Measurements from ENCODE around the gene FN3K. TPM values are rescaled to one million over a fixed set of nuclear protein-coding genes. Genes with fewer than 3 reads are reported as not detected.

The FN3K gene
- total and polyA plus RNA-seq, 2 of the 13 experiments (the other 11 are each of a cell fraction or from before 2014, with no cell fraction given) = 3.5 to 12.2 TPM

- TF ChIP-seq, protein P1, sequence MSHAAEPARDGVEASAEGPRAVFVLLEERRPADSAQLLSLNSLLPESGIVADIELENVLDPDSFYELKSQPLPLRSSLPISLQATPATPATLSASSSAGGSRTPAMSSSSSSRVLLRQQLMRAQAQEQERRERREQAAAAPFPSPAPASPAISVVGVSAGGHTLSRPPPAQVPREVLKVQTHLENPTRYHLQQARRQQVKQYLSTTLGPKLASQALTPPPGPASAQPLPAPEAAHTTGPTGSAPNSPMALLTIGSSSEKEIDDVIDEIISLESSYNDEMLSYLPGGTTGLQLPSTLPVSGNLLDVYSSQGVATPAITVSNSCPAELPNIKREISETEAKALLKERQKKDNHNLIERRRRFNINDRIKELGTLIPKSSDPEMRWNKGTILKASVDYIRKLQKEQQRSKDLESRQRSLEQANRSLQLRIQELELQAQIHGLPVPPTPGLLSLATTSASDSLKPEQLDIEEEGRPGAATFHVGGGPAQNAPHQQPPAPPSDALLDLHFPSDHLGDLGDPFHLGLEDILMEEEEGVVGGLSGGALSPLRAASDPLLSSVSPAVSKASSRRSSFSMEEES (CRISPR knock-in tag; IDR thresholded peaks at IDR 0.05) = peak; percentile 100
- TF ChIP-seq MAZ (IDR thresholded peaks at IDR 0.05; ENCODE audit: borderline replicate concordance, low read depth, low read length) (peak; percentile 46), MAZ (CRISPR knock-in tag; IDR thresholded peaks at IDR 0.05; ENCODE audit: low read depth) (peak; percentile 99), ARNT (IDR thresholded peaks at IDR 0.05) (no peak), KAT2B (IDR thresholded peaks at IDR 0.05; ENCODE audit: borderline replicate concordance, low read depth, low read length) (no peak), HMGA1 (CRISPR knock-in tag; conservative IDR thresholded peaks at IDR 0.05) (no peak), ZNF180 (CRISPR knock-in tag; IDR thresholded peaks at IDR 0.05; ENCODE audit: borderline replicate concordance, low read depth) (no peak), HNRNPL (IDR thresholded peaks at IDR 0.05; ENCODE audit: low read depth, low read length) (peak; percentile 98), HOMEZ (CRISPR knock-in tag; IDR thresholded peaks at IDR 0.05; ENCODE audit: low read depth) (peak; percentile 91), HMG20B (CRISPR knock-in tag; conservative IDR thresholded peaks at IDR 0.05) (peak; percentile 96), ZNF33A (CRISPR knock-in tag; IDR thresholded peaks at IDR 0.05; ENCODE audit: borderline replicate concordance) (peak; percentile 93; the same call in 1 of the 2 replicates), BORCS8-MEF2B (CRISPR knock-in tag; IDR thresholded peaks at IDR 0.05) (peak; percentile 100), TARDBP (CRISPR knock-in tag; IDR thresholded peaks at IDR 0.05) (peak; percentile 99), TAF1 (CRISPR knock-in tag; IDR thresholded peaks at IDR 0.05) (peak; percentile 55; the same call in 1 of the 2 replicates), SOX5 (CRISPR knock-in tag; IDR thresholded peaks at IDR 0.05; ENCODE audit: borderline replicate concordance) (peak; percentile 97), JUND (CRISPR knock-in tag; IDR thresholded peaks at IDR 0.05) (peak; percentile 73), TAF15 (IDR thresholded peaks at IDR 0.05; ENCODE audit: low read depth, low read length, poor library complexity, severe bottlenecking) (no peak), ZNF264 (CRISPR knock-in tag; IDR thresholded peaks at IDR 0.05) (peak; percentile 98), NFYC (CRISPR knock-in tag; IDR thresholded peaks at IDR 0.05) (peak; percentile 73), HOXA5 (CRISPR knock-in tag; IDR thresholded peaks at IDR 0.05) (peak; percentile 97), NKX3-1 (CRISPR knock-in tag; IDR thresholded peaks at IDR 0.05) (peak; percentile 98), GATAD2A (CRISPR knock-in tag; IDR thresholded peaks at IDR 0.05) (peak; percentile 99), ZNF550 (CRISPR knock-in tag; IDR thresholded peaks at IDR 0.05; ENCODE audit: borderline replicate concordance) (peak; percentile 29; the same call in 1 of the 2 replicates), ZNF512B (CRISPR knock-in tag; IDR thresholded peaks at IDR 0.05; ENCODE audit: borderline replicate concordance) (peak; percentile 96; the same call in 1 of the 2 replicates), KMT2B (CRISPR knock-in tag; IDR thresholded peaks at IDR 0.05) (peak; percentile 97), ELF4 (CRISPR knock-in tag; IDR thresholded peaks at IDR 0.05; ENCODE audit: borderline replicate concordance) (no peak; the same call in 1 of the 2 replicates)
Observed at GRCh38 chr17:82737967-82738877, 2.8 kb downstream of the FN3K start (continued).
